HepG2 (cell line): Measurements from ENCODE around the gene NSMCE4A. TPM values are rescaled to one million over a fixed set of nuclear protein-coding genes. Genes with fewer than 3 reads are reported as not detected.

Source experiments
- DRAP1 ChIP-seq: IDR thresholded peaks from 2 replicates; pipeline ENCODE4 v1.6.1; 2016; ENCODE audit warnings: missing genetic modification reagents, missing compliant biosample characterization
- IKZF1 ChIP-seq: fragments of 450-650 bp; IDR thresholded peaks from 2 replicates; pipeline ENCODE4 v1.7.1; 2016
- JUND ChIP-seq: sonication (generic); formaldehyde crosslinking; IDR thresholded peaks from 2 replicates; pipeline ENCODE4 v1.8.0; 2022; ENCODE audit warnings: mild to moderate bottlenecking, missing genetic modification reagents
- MTA3 ChIP-seq: sonication (generic); formaldehyde crosslinking; IDR thresholded peaks from 2 replicates; pipeline ENCODE4 v1.4.0; 2020; ENCODE audit warnings: missing genetic modification reagents
- NFKB2 ChIP-seq: sonication (generic); formaldehyde crosslinking; IDR thresholded peaks from 2 replicates; pipeline ENCODE4 v1.4.0; 2020; ENCODE audit warnings: missing genetic modification reagents, borderline replicate concordance
- PCBP2 ChIP-seq: fragments of 200-400 bp; formaldehyde crosslinking; optimal IDR thresholded peaks from 2 replicates; pipeline ENCODE3; 2018; ENCODE audit warnings: low read length, low read depth; ENCODE audit not compliant: poor library complexity, severe bottlenecking
- SALL1 ChIP-seq: sonication (generic); formaldehyde crosslinking; IDR thresholded peaks from 2 replicates; pipeline ENCODE4 v1.8.0; 2022; ENCODE audit warnings: mild to moderate bottlenecking, missing genetic modification reagents
- STAT6 ChIP-seq: sonication (generic); formaldehyde crosslinking; IDR thresholded peaks from 2 replicates; pipeline ENCODE4 v1.4.0; 2020; ENCODE audit warnings: missing genetic modification reagents, mild to moderate bottlenecking, borderline replicate concordance
- XBP1 ChIP-seq: sonication (generic); formaldehyde crosslinking; IDR thresholded peaks from 2 replicates; pipeline ENCODE4 v1.5.0; 2020; ENCODE audit warnings: missing genetic modification reagents
- YEATS4 ChIP-seq: sonication (generic); formaldehyde crosslinking; IDR thresholded peaks from 2 replicates; pipeline ENCODE4 v1.4.0; 2020; ENCODE audit warnings: missing genetic modification reagents, borderline replicate concordance
- ZBTB40 ChIP-seq, 2 experiments: fragments of 450-650 bp in 1 of 2; sonication (generic) in 1 of 2; formaldehyde crosslinking in 1 of 2; IDR thresholded peaks; 2 replicates each; pipeline versions ENCODE4 v1.6.1 to v1.8.0; 2016 to 2022; ENCODE audit warnings: antibody characterized with exemption in 1 of 2, mild to moderate bottlenecking in 1 of 2, missing genetic modification reagents in 1 of 2
- ZKSCAN8 ChIP-seq: IDR thresholded peaks from 2 replicates; pipeline ENCODE4 v1.6.1; 2016; ENCODE audit warnings: borderline replicate concordance, missing genetic modification reagents, missing compliant biosample characterization
- ZNF33A ChIP-seq: sonication (generic); formaldehyde crosslinking; IDR thresholded peaks from 2 replicates; pipeline ENCODE4 v1.5.1; 2020; ENCODE audit warnings: missing genetic modification reagents, mild to moderate bottlenecking, moderate library complexity, borderline replicate concordance
- ZNF513 ChIP-seq: sonication (generic); formaldehyde crosslinking; conservative IDR thresholded peaks from 2 replicates; pipeline ENCODE4 v1.5.0; 2020; ENCODE audit warnings: missing genetic modification reagents
- ZNF616 ChIP-seq: sonication (generic); formaldehyde crosslinking; IDR thresholded peaks from 2 replicates; pipeline ENCODE4 v1.5.0; 2020; ENCODE audit warnings: low read depth, mild to moderate bottlenecking, missing genetic modification reagents
- ZNF660 ChIP-seq: sonication (generic); formaldehyde crosslinking; IDR thresholded peaks from 2 replicates; pipeline ENCODE4 v1.5.1; 2020; ENCODE audit warnings: mild to moderate bottlenecking, low read depth, missing genetic modification reagents, borderline replicate concordance
- ZSCAN12 ChIP-seq: sonication (generic); formaldehyde crosslinking; IDR thresholded peaks from 2 replicates; pipeline ENCODE4 v1.9.0; 2021; ENCODE audit warnings: mild to moderate bottlenecking, missing genetic modification reagents
- polyA plus RNA-seq, 8 experiments: library from polyadenylated mRNA; depleted of rRNA in 3 of 8; stranded (reverse) in 7 of 8; unstranded in 1 of 8; fragments of >200 nt; fragmentation: Illumina TruSeq in 4 of 8; extraction: Trizol in 4 of 8; gene quantifications; 2 replicates each; pipeline versions ENCODE4 v1.2.1 to v1.2.3, GENCODE V29; 2011 to 2016; ENCODE audit warnings: low read depth in 4 of 8, missing spikeins in 1 of 8, mixed read lengths in 1 of 8; ENCODE audit not compliant: insufficient read depth in 1 of 8
- total RNA-seq, 5 experiments: library from RNA; depleted of rRNA; stranded (reverse); fragments of >200 nt; fragmentation: Illumina TruSeq; extraction: Trizol; gene quantifications; 2 replicates each; pipeline ENCODE4 v1.2.3, GENCODE V29; 2016; ENCODE audit warnings: low read depth in 1 of 5

The NSMCE4A gene
- total and polyA plus RNA-seq, 2 of the 13 experiments (the other 11 are each of a cell fraction or from before 2014, with no cell fraction given), result 61.1 to 91.6 TPM

GRCh38 chr10:121935702-121936101, 39.3 kb downstream of the NSMCE4A start (continued):
- TF ChIP-seq SALL1 (CRISPR knock-in tag), result peak; percentile 90
- no peak for TF ChIP-seq PCBP2
- TF ChIP-seq STAT6 (CRISPR knock-in tag), result no peak
- TF ChIP-seq ZNF660 (CRISPR knock-in tag), result no peak
- TF ChIP-seq YEATS4, result 0 out of 2 replicates have a peak, but pooled peaks have one; percentile 28
- no peak for TF ChIP-seq IKZF1
- TF ChIP-seq DRAP1, result peak; percentile 77
- 0 out of 2 replicates have a peak, but pooled peaks have one; percentile 20 for TF ChIP-seq ZKSCAN8 (CRISPR knock-in tag)
- TF ChIP-seq MTA3 (CRISPR knock-in tag), result no peak
- TF ChIP-seq ZNF616 (CRISPR knock-in tag), result no peak
- TF ChIP-seq JUND, result peak; percentile 51
- TF ChIP-seq ZNF33A (CRISPR knock-in tag), result no peak
- no peak for TF ChIP-seq ZBTB40 (IDR thresholded peaks at IDR 0.05)
- TF ChIP-seq ZBTB40 (CRISPR knock-in tag; IDR thresholded peaks at IDR 0.05), result peak; percentile 88
- TF ChIP-seq ZNF513, result no peak
- no peak for TF ChIP-seq XBP1 (CRISPR knock-in tag)
- no peak for TF ChIP-seq ZSCAN12 (CRISPR knock-in tag)
- 0 out of 2 replicates have a peak, but pooled peaks have one; percentile 38 for TF ChIP-seq NFKB2 (CRISPR knock-in tag)
